Activated B cell treated with CpG ODN at 0.5 μM for 24 hours (primary cell): ENCODE data around the gene RPL22L1. TPM values are rescaled to one million over a fixed set of nuclear protein-coding genes. Genes with fewer than 3 reads are reported as not detected.
"Not testable (repeated sequence)": the region's sequence is repeated elsewhere in the genome, so short reads cannot be mapped to it uniquely, and the experiment has no call there.

Experiments used
- ATAC-seq: fragments of 200-7000 bp; cut with Tn5 transposase; one replicate; pipeline ENCODE4 v1.10.0; 2021; ENCODE audit warnings: low read depth, mild to moderate bottlenecking, moderate library complexity
- CTCF ChIA-PET: fragments of 350-600 bp; sonication (Branson Sonifier 250); formaldehyde crosslinking; loops from one replicate; lab custom pipeline; 2021; ENCODE audit warnings: antibody characterized with exemption; lab: Charles Lee
- POLR2A ChIA-PET: fragments of 350-600 bp; sonication (Branson Sonifier 250); formaldehyde crosslinking; loops from one replicate; lab custom pipeline; 2021; ENCODE audit warnings: antibody characterized with exemption; lab: Charles Lee
- DNase-seq: peaks from one replicate; pipeline ENCODE4 v3.0.0; 2022
- H3K27ac Mint-ChIP-seq: one replicate; pipeline ENCODE4 v1.8.0; 2020; ENCODE audit warnings: mixed read lengths
- H3K27me3 Mint-ChIP-seq: one replicate; pipeline ENCODE4 v1.8.0; 2021; ENCODE audit warnings: mixed read lengths
- H3K36me3 Mint-ChIP-seq: one replicate; pipeline ENCODE4 v1.8.0; 2021; ENCODE audit warnings: low read depth, mixed read lengths
- H3K4me1 Mint-ChIP-seq: one replicate; pipeline ENCODE4 v1.8.0; 2021; ENCODE audit warnings: mixed read lengths
- H3K4me3 Mint-ChIP-seq: one replicate; pipeline ENCODE4 v1.8.0; 2020; ENCODE audit warnings: mild to moderate bottlenecking, mixed read lengths
- H3K9me3 Mint-ChIP-seq: one replicate; pipeline ENCODE4 v1.8.0; 2020; ENCODE audit warnings: mixed read lengths
- CTCF ChIP-seq: fragments of 200-600 bp; IDR thresholded peaks from one replicate; pipeline ENCODE4 v1.8.0; 2022; ENCODE audit warnings: antibody characterized with exemption, mild to moderate bottlenecking
- intact Hi-C: fragments of 100-400 bp; cut with micrococcal nuclease; formaldehyde crosslinking; loops from one replicate; pipeline ENCODE4 v1.15.1; 2024
- total RNA-seq: library from RNA; stranded (reverse); gene quantifications from 2 replicates; pipeline ENCODE4 v1.2.3, GENCODE V29; 2022

The RPL22L1 gene
- total RNA-seq, 1 donor from 2014 or later, result 109 TPM

GRCh38 chr3:170829546-170830272, 40.3 kb downstream of the RPL22L1 start:
- no peak for ATAC-seq
- ChIA-PET CTCF (interaction anchor here (1.0 to 2.8 kb wide), 2 partner anchors 16 to 18 kb away, joined by 3 to 8 read pairs; no protein-coding TSS in a partner anchor), POLR2A (no interaction called here)
- Mint-ChIP-seq H3K27me3 (peaks cover 25% of the 10 kb centered on the region), H3K4me1 (no peaks in the 10 kb centered on the region), H3K27ac (no peak overlapping the region), H3K36me3 (no peaks in the 10 kb centered on the region), H3K9me3 (no peaks in the 10 kb centered on the region), H3K4me3 (no peak overlapping the region)
- intact Hi-C loops, result no loop called here
- no peak for DNase-seq
- no peak for TF ChIP-seq CTCF

GRCh38 chr3:170826047-170826446, 43.9 kb downstream of the RPL22L1 start:
- Mint-ChIP-seq H3K27me3 (peaks cover 32% of the 10 kb centered on the region), H3K36me3 (no peaks in the 10 kb centered on the region), H3K9me3 (no peaks in the 10 kb centered on the region), H3K27ac (no peak overlapping the region), H3K4me1 (no peaks in the 10 kb centered on the region), H3K4me3 (no peak overlapping the region)
- DNase-seq (no peak), ATAC-seq (no peak)
- intact Hi-C loops, result no loop called here
- TF ChIP-seq CTCF, result no peak
- CTCF ChIA-PET, result no interaction called here
- POLR2A ChIA-PET, result no interaction called here

- CTCF ChIA-PET, result interaction anchor here (1.2 kb wide), 1 partner anchor 12 kb away, joined by 3 read pairs; no protein-coding TSS in a partner anchor
- H3K27ac Mint-ChIP-seq, H3K36me3 Mint-ChIP-seq, H3K9me3 Mint-ChIP-seq, POLR2A ChIA-PET, intact Hi-C loops, ATAC-seq, H3K4me3 Mint-ChIP-seq, H3K4me1 Mint-ChIP-seq, DNase-seq: not testable (repeated sequence)
- peaks cover 32% of the 10 kb centered on the region for H3K27me3 Mint-ChIP-seq
Measured at GRCh38 chr3:170823562-170823961, 46.4 kb downstream of the RPL22L1 start.

GRCh38 chr3:170818325-170818724, 51.7 kb downstream of the RPL22L1 start:
- DNase-seq, H3K4me3 Mint-ChIP-seq, H3K27ac Mint-ChIP-seq, POLR2A ChIA-PET, H3K36me3 Mint-ChIP-seq, CTCF ChIA-PET, H3K9me3 Mint-ChIP-seq, ATAC-seq, H3K4me1 Mint-ChIP-seq, intact Hi-C loops: not testable (repeated sequence)
- H3K27me3 Mint-ChIP-seq, result peaks cover 24% of the 10 kb centered on the region

- CTCF ChIA-PET, DNase-seq, intact Hi-C loops, POLR2A ChIA-PET, H3K4me1 Mint-ChIP-seq, H3K4me3 Mint-ChIP-seq, H3K27ac Mint-ChIP-seq, H3K9me3 Mint-ChIP-seq, H3K36me3 Mint-ChIP-seq, ATAC-seq: not testable (repeated sequence)
- peaks cover 17% of the 10 kb centered on the region for H3K27me3 Mint-ChIP-seq
Measured at GRCh38 chr3:170817471-170817870, 52.5 kb downstream of the RPL22L1 start.

- no peak for DNase-seq
- CTCF ChIA-PET, result no interaction called here
Measured at GRCh38 chr3:170816841-170817240, 53.2 kb downstream of the RPL22L1 start.

More at GRCh38 chr3:170816841-170817240, 53.2 kb downstream of the RPL22L1 start:
- no peaks in the 10 kb centered on the region for H3K4me1 Mint-ChIP-seq
- no peak overlapping the region for H3K4me3 Mint-ChIP-seq
- POLR2A ChIA-PET, result no interaction called here
- peaks cover 11% of the 10 kb centered on the region for H3K27me3 Mint-ChIP-seq
- no peak overlapping the region for H3K27ac Mint-ChIP-seq
- no peak for TF ChIP-seq CTCF
- ATAC-seq, result no peak
- intact Hi-C loops, result no loop called here
- no peaks in the 10 kb centered on the region for H3K36me3 Mint-ChIP-seq
- no peaks in the 10 kb centered on the region for H3K9me3 Mint-ChIP-seq
